Neural progenitor cell (in vitro differentiated cells): Measurements from ENCODE around the gene TENT5A. TPM values are rescaled to one million over a fixed set of nuclear protein-coding genes. Genes with fewer than 3 reads are reported as not detected.
A peak's percentile ranks its signal among the peaks of the same experiment; 100 is the strongest.

Experiments used
- DNase-seq: peaks from one replicate; pipeline ENCODE4 v3.0.0-alpha.2; 2016; ENCODE audit warnings: low spot score
- H2AFZ ChIP-seq: fragments of 200-600 bp; sonication (generic); replicated peaks from 2 replicates; pipeline ENCODE4 v1.6.1; 2016; ENCODE audit warnings: antibody characterized with exemption
- H3F3A ChIP-seq: fragments of 200-600 bp; sonication (generic); 2 replicates; pipeline ENCODE4 v1.6.1; 2016; ENCODE audit warnings: antibody characterized with exemption, low read depth
- H3K27ac ChIP-seq: fragments of 200-600 bp; sonication (generic); 2 replicates; pipeline ENCODE4 v1.5.1; 2016; ENCODE audit warnings: mild to moderate bottlenecking
- H3K27me3 ChIP-seq: fragments of 200-600 bp; sonication (generic); 2 replicates; pipeline ENCODE4 v1.6.1; 2016; ENCODE audit warnings: mild to moderate bottlenecking, moderate library complexity
- H3K36me3 ChIP-seq: fragments of 200-600 bp; sonication (generic); 2 replicates; pipeline ENCODE4 v1.5.1; 2016
- H3K4me1 ChIP-seq: fragments of 200-600 bp; sonication (generic); 2 replicates; pipeline ENCODE4 v1.6.1; 2016; ENCODE audit warnings: mixed run types
- H3K4me2 ChIP-seq: fragments of 200-600 bp; sonication (generic); 2 replicates; pipeline ENCODE4 v1.6.1; 2016
- H3K4me3 ChIP-seq: fragments of 200-600 bp; sonication (generic); 2 replicates; pipeline ENCODE4 v1.5.1; 2016
- H3K79me2 ChIP-seq: fragments of 200-600 bp; sonication (generic); 2 replicates; pipeline ENCODE4 v1.6.1; 2016; ENCODE audit warnings: low read depth
- H3K9ac ChIP-seq: fragments of 200-600 bp; sonication (generic); 2 replicates; pipeline ENCODE4 v1.6.1; 2016
- H3K9me3 ChIP-seq: fragments of 200-600 bp; sonication (generic); 2 replicates; pipeline ENCODE4 v1.5.1; 2016; ENCODE audit warnings: low read depth
- H4K20me1 ChIP-seq: fragments of 200-600 bp; sonication (generic); 2 replicates; pipeline ENCODE4 v1.6.1; 2016; ENCODE audit warnings: low read depth
- H3K27ac Mint-ChIP-seq: 3 replicates; pipeline ENCODE4 v1.8.0; 2021; ENCODE audit warnings: mixed read lengths
- H3K27me3 Mint-ChIP-seq: 2 replicates; pipeline ENCODE4 v1.8.0; 2022; ENCODE audit warnings: low read depth, mild to moderate bottlenecking, inconsistent platforms, moderate library complexity, mixed read lengths; ENCODE audit not compliant: insufficient read depth
- H3K36me3 Mint-ChIP-seq: 3 replicates; pipeline ENCODE4 v1.8.0; 2021; ENCODE audit warnings: mixed read lengths
- H3K4me1 Mint-ChIP-seq: 3 replicates; pipeline ENCODE4 v1.8.0; 2021; ENCODE audit warnings: mixed read lengths
- H3K4me3 Mint-ChIP-seq: 3 replicates; pipeline ENCODE4 v1.8.0; 2021; ENCODE audit warnings: mild to moderate bottlenecking, moderate library complexity, mixed read lengths
- H3K9me3 Mint-ChIP-seq: 3 replicates; pipeline ENCODE4 v1.8.0; 2020; ENCODE audit warnings: mixed read lengths
- CTCF ChIP-seq: fragments of 200-600 bp; sonication (generic); IDR thresholded peaks from 2 replicates; pipeline ENCODE4 v1.5.1; 2017; ENCODE audit warnings: antibody characterized with exemption, mild to moderate bottlenecking
- EZH2 ChIP-seq: fragments of 200-600 bp; sonication (generic); IDR thresholded peaks from 2 replicates; pipeline ENCODE4 v1.6.1; 2017; ENCODE audit warnings: antibody characterized with exemption, mild to moderate bottlenecking, moderate library complexity
- EZH2phosphoT487 ChIP-seq: fragments of 200-600 bp; sonication (generic); IDR thresholded peaks from 2 replicates; pipeline ENCODE4 v1.6.1; 2017; ENCODE audit warnings: antibody characterized with exemption
- total RNA-seq: library from RNA; depleted of rRNA; stranded (reverse); fragments of >200 nt; gene quantifications from 2 replicates; pipeline ENCODE4 v1.2.3, GENCODE V29; 2015; ENCODE audit warnings: low replicate concordance

The TENT5A gene
- total RNA-seq, 1 donor from 2014 or later, result 11.7 TPM

GRCh38 chr6:81750681-81751387, 1.6 kb downstream of the TENT5A start:
- Mint-ChIP-seq H3K27ac (no peak overlapping the region), H3K4me3 (peak overlapping the region; percentile 95), H3K36me3 (peaks cover 7% of the 10 kb centered on the region), H3K9me3 (no peaks in the 10 kb centered on the region), H3K4me1 (peaks cover 27% of the 10 kb centered on the region), H3K27me3 (no peaks in the 10 kb centered on the region)
- peaks cover 42% of the 10 kb centered on the region for H3F3A ChIP-seq
- peaks cover 39% of the 10 kb centered on the region for H3K4me1 ChIP-seq
- H3K27ac ChIP-seq, result no peak overlapping the region
- H2AFZ ChIP-seq, result no peak overlapping the region
- peaks cover 19% of the 10 kb centered on the region for H3K79me2 ChIP-seq
- peak overlapping the region; percentile 88 for H3K4me2 ChIP-seq
- no peaks in the 10 kb centered on the region for H3K36me3 ChIP-seq
- peaks cover 35% of the 10 kb centered on the region for H3K27me3 ChIP-seq
- H3K9ac ChIP-seq, result no peak overlapping the region
- peaks cover 23% of the 10 kb centered on the region for H4K20me1 ChIP-seq
- H3K9me3 ChIP-seq, result no peaks in the 10 kb centered on the region
- TF ChIP-seq CTCF (no peak), EZH2phosphoT487 (no peak), EZH2 (no peak)
- DNase-seq, result peak; percentile 16
- peak overlapping the region; percentile 73 for H3K4me3 ChIP-seq

GRCh38 chr6:81750200-81750599, 2.3 kb downstream of the TENT5A start:
- H3K4me1 Mint-ChIP-seq, result peaks cover 27% of the 10 kb centered on the region
- Histone ChIP-seq H3K36me3 (no peaks in the 10 kb centered on the region), H4K20me1 (peaks cover 23% of the 10 kb centered on the region), H3K9ac (no peak overlapping the region), H3K9me3 (no peaks in the 10 kb centered on the region), H3K27me3 (peaks cover 35% of the 10 kb centered on the region), H3K27ac (no peak overlapping the region), H3F3A (peaks cover 42% of the 10 kb centered on the region), H3K4me3 (peak overlapping the region; percentile 73), H2AFZ (no peak overlapping the region), H3K4me1 (peaks cover 46% of the 10 kb centered on the region), H3K79me2 (peaks cover 19% of the 10 kb centered on the region), H3K4me2 (peak overlapping the region; percentile 88)
- no peaks in the 10 kb centered on the region for H3K27me3 Mint-ChIP-seq
- H3K27ac Mint-ChIP-seq, result no peak overlapping the region
- peaks cover 7% of the 10 kb centered on the region for H3K36me3 Mint-ChIP-seq
- H3K9me3 Mint-ChIP-seq, result no peaks in the 10 kb centered on the region
- no peak for DNase-seq
- TF ChIP-seq EZH2phosphoT487 (no peak), CTCF (no peak), EZH2 (no peak)
- H3K4me3 Mint-ChIP-seq, result peak overlapping the region; percentile 95

- TF ChIP-seq CTCF (no peak), EZH2phosphoT487 (no peak), EZH2 (no peak)
- peaks cover 27% of the 10 kb centered on the region for H3K4me1 Mint-ChIP-seq
- DNase-seq, result no peak
- Histone ChIP-seq H2AFZ (no peak overlapping the region), H3K4me3 (peak overlapping the region; percentile 73), H3F3A (peaks cover 42% of the 10 kb centered on the region), H3K27me3 (peaks cover 31% of the 10 kb centered on the region), H3K79me2 (peaks cover 19% of the 10 kb centered on the region), H3K36me3 (no peaks in the 10 kb centered on the region), H3K4me1 (peaks cover 47% of the 10 kb centered on the region), H3K27ac (no peak overlapping the region), H3K9me3 (no peaks in the 10 kb centered on the region), H3K9ac (no peak overlapping the region), H3K4me2 (peak overlapping the region; percentile 88), H4K20me1 (peaks cover 23% of the 10 kb centered on the region)
- H3K9me3 Mint-ChIP-seq, result no peaks in the 10 kb centered on the region
- peak overlapping the region; percentile 95 for H3K4me3 Mint-ChIP-seq
- H3K36me3 Mint-ChIP-seq, result peaks cover 7% of the 10 kb centered on the region
- no peaks in the 10 kb centered on the region for H3K27me3 Mint-ChIP-seq
- H3K27ac Mint-ChIP-seq, result no peak overlapping the region
These were observed 2.8 kb downstream of the TENT5A start for GRCh38 chr6:81749707-81750106.
